H1 (cell line): ENCODE data around the gene GHRL. TPM values are rescaled to one million over a fixed set of nuclear protein-coding genes. Genes with fewer than 3 reads are reported as not detected.

Source experiments
- ASH2L ChIP-seq: fragments of 200-600, 300-600 bp; sonication (generic); IDR thresholded peaks from one replicate; pipeline ENCODE4 v1.7.1; 2017; ENCODE audit warnings: low read length
- CEBPB ChIP-seq: IDR thresholded peaks from 2 replicates; pipeline ENCODE4 v1.6.1; 2012; ENCODE audit warnings: low read depth, low read length
- CHD1 ChIP-seq: IDR thresholded peaks from 2 replicates; pipeline ENCODE4 v1.6.1; 2012; ENCODE audit warnings: low read depth, low read length, improper control_type of control experiment
- CHD2 ChIP-seq: IDR thresholded peaks from 2 replicates; pipeline ENCODE4 v1.6.1; 2012; ENCODE audit warnings: low read length, improper control_type of control experiment
- CHD7 ChIP-seq: fragments of 300-600 bp; sonication (generic); IDR thresholded peaks from 2 replicates; pipeline ENCODE4 v1.7.1; 2012; ENCODE audit warnings: low read length, moderate library complexity, mild to moderate bottlenecking, inconsistent platforms; ENCODE audit not compliant: insufficient replicate concordance
- JUND ChIP-seq: IDR thresholded peaks from 2 replicates; pipeline ENCODE4 v1.6.1; 2011; ENCODE audit warnings: mild to moderate bottlenecking, improper control_type of control experiment, low read length
- KDM4A ChIP-seq: IDR thresholded peaks from one replicate; pipeline ENCODE4 v1.7.1; 2012; ENCODE audit warnings: low read depth, mild to moderate bottlenecking, moderate library complexity, low read length, inconsistent platforms; ENCODE audit not compliant: severe bottlenecking
- NRF1 ChIP-seq: IDR thresholded peaks from 2 replicates; pipeline ENCODE4 v1.6.1; 2011; ENCODE audit warnings: mild to moderate bottlenecking, low read depth, low read length, improper control_type of control experiment
- RFX5 ChIP-seq: IDR thresholded peaks from 2 replicates; pipeline ENCODE4 v1.6.1; 2011; ENCODE audit warnings: low read depth, low read length, improper control_type of control experiment, borderline replicate concordance
- SIRT6 ChIP-seq: IDR thresholded peaks from one replicate; pipeline ENCODE4 v1.7.1; 2012; ENCODE audit warnings: low read length, inconsistent platforms
- SP1 ChIP-seq: IDR thresholded peaks from 2 replicates; pipeline ENCODE4 v1.6.1; 2011; ENCODE audit warnings: low read depth, low read length
- SRF ChIP-seq: IDR thresholded peaks from 2 replicates; pipeline ENCODE4 v1.6.1; 2011; ENCODE audit warnings: mild to moderate bottlenecking, low read depth, low read length, moderate library complexity
- TCF12 ChIP-seq: IDR thresholded peaks from 2 replicates; pipeline ENCODE4 v1.6.1; 2011; ENCODE audit warnings: low read depth, mild to moderate bottlenecking, low read length
- YY1 ChIP-seq: IDR thresholded peaks from 2 replicates; pipeline ENCODE4 v1.6.1; 2011; ENCODE audit warnings: low read depth, mild to moderate bottlenecking, low read length
- polyA plus RNA-seq, 7 experiments: library from polyadenylated mRNA; depleted of rRNA in 3 of 7; stranded (reverse) in 5 of 7; unstranded in 2 of 7; fragments of >200 nt in 5 of 7; fragments of 200-250 nt in 2 of 7; gene quantifications; 1 replicate in 5 of 7; 2 replicates in 1 of 7; 4 replicates in 1 of 7; pipeline versions ENCODE4 v1.2.1 to v1.2.3, GENCODE V29; 2011 to 2013; ENCODE audit warnings: missing spikeins in 2 of 7, mixed read lengths in 2 of 7
- total RNA-seq: library from RNA; stranded (reverse); fragmentation: NEBNext Ultra II Directional; extraction: Animal tissue kit (Norgen Biotek cat#: 25700); gene quantifications from 2 replicates; pipeline ENCODE4 v1.2.1, GENCODE V29; 2021

The GHRL gene
- total and polyA plus RNA-seq, 2 of the 8 experiments (the other 6 are each of a cell fraction or from before 2014, with no cell fraction given): 0.32 to 0.35 TPM

- no peak for TF ChIP-seq CHD7
- no peak for TF ChIP-seq NRF1
- no peak for TF ChIP-seq KDM4A
- no peak for TF ChIP-seq SRF
- TF ChIP-seq SP1: no peak
- no peak for TF ChIP-seq SIRT6
- TF ChIP-seq TCF12: no peak
- no peak for TF ChIP-seq JUND
- no peak for TF ChIP-seq CHD1
- TF ChIP-seq CHD2: no peak
- no peak for TF ChIP-seq YY1
- no peak for TF ChIP-seq RFX5
- no peak for TF ChIP-seq CEBPB
- TF ChIP-seq ASH2L: no peak
Measured at GRCh38 chr3:10311710-10312109, 19.0 kb upstream of the GHRL start (continued).
